ENCODE data around the gene CDCA7L.

The CDCA7L gene

GRCh38 chr7:21927693-21928092 is 18.0 kb downstream of the CDCA7L start:
- Mint-ChIP-seq H3K4me1 (no peaks in the 10 kb centered on the region), H3K4me3 (no peak overlapping the region), H3K27ac (no peak overlapping the region), H3K9me3 (peaks cover 6% of the 10 kb centered on the region), H3K36me3 (no peaks in the 10 kb centered on the region)
- ATAC-seq (no peak), DNase-seq (ENCODE audit: low spot score in 2 of 2) (no peak)

GRCh38 chr7:21926448-21926847 is 19.3 kb downstream of the CDCA7L start:
- ATAC-seq, result no peak
- no peak overlapping the region for H3K27ac Mint-ChIP-seq
- no peak overlapping the region for H3K4me3 Mint-ChIP-seq

GRCh38 chr7:21923658-21924057 is 22.0 kb downstream of the CDCA7L start:
- Mint-ChIP-seq H3K4me3 (no peak overlapping the region), H3K9me3 (peaks cover 3% of the 10 kb centered on the region), H3K27ac (no peak overlapping the region), H3K36me3 (no peaks in the 10 kb centered on the region), H3K4me1 (no peaks in the 10 kb centered on the region)
- DNase-seq (ENCODE audit: low spot score in 2 of 2), result peak in 1 of 2 donors; percentile 20
- no peak for ATAC-seq

More at GRCh38 chr7:21926448-21926847, 19.3 kb downstream of the CDCA7L start:
- no peaks in the 10 kb centered on the region for H3K4me1 Mint-ChIP-seq
- H3K36me3 Mint-ChIP-seq, result no peaks in the 10 kb centered on the region
- H3K9me3 Mint-ChIP-seq, result peaks cover 6% of the 10 kb centered on the region
- no peak for DNase-seq (ENCODE audit: low spot score in 2 of 2)

- ATAC-seq (no peak), DNase-seq (ENCODE audit: low spot score in 2 of 2) (no peak)
- Mint-ChIP-seq H3K9me3 (no peaks in the 10 kb centered on the region), H3K4me1 (no peaks in the 10 kb centered on the region), H3K4me3 (no peak overlapping the region), H3K27ac (no peak overlapping the region), H3K36me3 (no peaks in the 10 kb centered on the region)
Observed at GRCh38 chr7:21922605-21923004, 23.1 kb downstream of the CDCA7L start.

- Mint-ChIP-seq H3K36me3 (peaks cover 3% of the 10 kb centered on the region), H3K4me3 (no peak overlapping the region), H3K9me3 (no peaks in the 10 kb centered on the region), H3K4me1 (no peaks in the 10 kb centered on the region), H3K27ac (no peak overlapping the region)
- DNase-seq (ENCODE audit: low spot score in 2 of 2) (no peak), ATAC-seq (no peak)
Observed at GRCh38 chr7:21920936-21921335, 24.8 kb downstream of the CDCA7L start.

GRCh38 chr7:21918216-21918615 is 27.5 kb downstream of the CDCA7L start:
- Mint-ChIP-seq H3K9me3 (no peaks in the 10 kb centered on the region), H3K27ac (no peak overlapping the region), H3K4me1 (no peaks in the 10 kb centered on the region), H3K36me3 (peaks cover 26% of the 10 kb centered on the region), H3K4me3 (no peak overlapping the region)
- no peak for ATAC-seq
- DNase-seq (ENCODE audit: low spot score in 2 of 2), result no peak

- ATAC-seq (no peak), DNase-seq (ENCODE audit: low spot score in 2 of 2) (no peak)
- Mint-ChIP-seq H3K4me1 (no peaks in the 10 kb centered on the region), H3K4me3 (no peak overlapping the region), H3K36me3 (peaks cover 27% of the 10 kb centered on the region), H3K9me3 (no peaks in the 10 kb centered on the region), H3K27ac (no peak overlapping the region)
Observed at GRCh38 chr7:21916629-21917028, 29.1 kb downstream of the CDCA7L start.

- H3K36me3 Mint-ChIP-seq, result peaks cover 27% of the 10 kb centered on the region
- H3K27ac Mint-ChIP-seq, result no peak overlapping the region
- ATAC-seq, result no peak
Observed at GRCh38 chr7:21916176-21916575, 29.5 kb downstream of the CDCA7L start.

GRCh38 chr7:21915140-21915539 is 30.6 kb downstream of the CDCA7L start:
- DNase-seq (ENCODE audit: low spot score in 2 of 2) (no peak), ATAC-seq (no peak)
- Mint-ChIP-seq H3K4me3 (no peak overlapping the region), H3K27ac (no peak overlapping the region), H3K9me3 (no peaks in the 10 kb centered on the region), H3K36me3 (peaks cover 27% of the 10 kb centered on the region), H3K4me1 (no peaks in the 10 kb centered on the region)

More at GRCh38 chr7:21916176-21916575, 29.5 kb downstream of the CDCA7L start:
- H3K4me1 Mint-ChIP-seq, result no peaks in the 10 kb centered on the region
- no peak overlapping the region for H3K4me3 Mint-ChIP-seq
- H3K9me3 Mint-ChIP-seq, result no peaks in the 10 kb centered on the region
- DNase-seq (ENCODE audit: low spot score in 2 of 2), result no peak

- ATAC-seq (no peak), DNase-seq (ENCODE audit: low spot score in 2 of 2) (no peak)
- Mint-ChIP-seq H3K4me3 (no peak overlapping the region), H3K27ac (no peak overlapping the region), H3K4me1 (no peaks in the 10 kb centered on the region), H3K36me3 (peaks cover 27% of the 10 kb centered on the region), H3K9me3 (no peaks in the 10 kb centered on the region)
Observed at GRCh38 chr7:21914671-21915070, 31.0 kb downstream of the CDCA7L start.

- H3K4me1 Mint-ChIP-seq, result no peaks in the 10 kb centered on the region
- ATAC-seq (no peak), DNase-seq (ENCODE audit: low spot score in 2 of 2) (no peak)
- no peak overlapping the region for H3K27ac Mint-ChIP-seq
- H3K9me3 Mint-ChIP-seq, result no peaks in the 10 kb centered on the region
- H3K36me3 Mint-ChIP-seq, result peaks cover 30% of the 10 kb centered on the region
- no peak overlapping the region for H3K4me3 Mint-ChIP-seq
Observed at GRCh38 chr7:21912931-21913780, 32.5 kb downstream of the CDCA7L start.

GRCh38 chr7:21912305-21912704 is 33.4 kb downstream of the CDCA7L start:
- H3K27ac Mint-ChIP-seq, result no peak overlapping the region
- DNase-seq (ENCODE audit: low spot score in 2 of 2) (no peak), ATAC-seq (no peak)
- no peaks in the 10 kb centered on the region for H3K4me1 Mint-ChIP-seq
- H3K9me3 Mint-ChIP-seq, result no peaks in the 10 kb centered on the region
- H3K36me3 Mint-ChIP-seq, result peaks cover 36% of the 10 kb centered on the region
- H3K4me3 Mint-ChIP-seq, result no peak overlapping the region

- Mint-ChIP-seq H3K4me1 (no peaks in the 10 kb centered on the region), H3K9me3 (no peaks in the 10 kb centered on the region), H3K27ac (no peak overlapping the region), H3K36me3 (peaks cover 40% of the 10 kb centered on the region), H3K4me3 (no peak overlapping the region)
- no peak for DNase-seq (ENCODE audit: low spot score in 2 of 2)
- no peak for ATAC-seq
Observed at GRCh38 chr7:21911341-21911875, 34.3 kb downstream of the CDCA7L start.

- DNase-seq (ENCODE audit: low spot score in 2 of 2), result no peak
- H3K36me3 Mint-ChIP-seq, result peaks cover 37% of the 10 kb centered on the region
- H3K9me3 Mint-ChIP-seq, result no peaks in the 10 kb centered on the region
- H3K27ac Mint-ChIP-seq, result no peak overlapping the region
- ATAC-seq, result no peak
- H3K4me1 Mint-ChIP-seq, result no peaks in the 10 kb centered on the region
- no peak overlapping the region for H3K4me3 Mint-ChIP-seq
Observed at GRCh38 chr7:21910253-21910652, 35.4 kb downstream of the CDCA7L start.

- Mint-ChIP-seq H3K4me3 (no peak overlapping the region), H3K9me3 (no peaks in the 10 kb centered on the region), H3K36me3 (peaks cover 27% of the 10 kb centered on the region), H3K4me1 (no peaks in the 10 kb centered on the region), H3K27ac (no peak overlapping the region)
- no peak for ATAC-seq
- DNase-seq (ENCODE audit: low spot score in 2 of 2), result no peak
Observed at GRCh38 chr7:21908746-21909145, 37.0 kb downstream of the CDCA7L start.

All from stimulated activated effector memory CD8-positive, alpha-beta T cell treated with anti-CD3 and anti-CD28 coated beads, Interleukin-12 subunit alpha, Interleukin-12 subunit beta, amount 100 ng/mL, for 72 hours (primary cell).